ENCODE data around the gene COQ10A. TPM values are rescaled to one million over a fixed set of nuclear protein-coding genes. Genes with fewer than 3 reads are reported as not detected.
"Not testable (repeated sequence)": the region's sequence is repeated elsewhere in the genome, so short reads cannot be mapped to it uniquely, and the experiment has no call there.

Gene COQ10A
- total and polyA plus RNA-seq, 2 of the 8 experiments (the other 6 are each of a cell fraction or from before 2014, with no cell fraction given) = 21.8 to 42.9 TPM

- peak; percentile 28 for FAIRE-seq
- WGBS, 2 experiments (ENCODE audit: extremely low coverage in 1 of 2, insufficient coverage in 1 of 2, insufficient read length in 1 of 2, insufficient replicate concordance in 2 of 2, low coverage in 1 of 2, low lambda C conversion rate in 2 of 2, missing lambda C conversion rate in 1 of 2) = 96% methylated on average over 2 of the region's 2 CpGs; no CpG with 5 or more reads in 1 of the 2 experiments
- H3K14ac ChIP-seq (ENCODE audit: insufficient read length); H3K18ac ChIP-seq (ENCODE audit: extremely low read depth, low read length); H4K5ac ChIP-seq (ENCODE audit: insufficient read length, low read depth, low read length); H3K4me1 ChIP-seq (replicated peaks in 1 of 4; ENCODE audit: control insufficient read depth in 3 of 4, insufficient read depth in 4 of 4, low read length in 3 of 4); H2AK5ac ChIP-seq (ENCODE audit: low read depth, low read length); DNase-seq (ENCODE audit: low read depth in 1 of 2, low spot score in 2 of 2); H3K23me2 ChIP-seq (ENCODE audit: low read depth, low read length); H3K23ac ChIP-seq (ENCODE audit: insufficient read length); H3K9me3 ChIP-seq (ENCODE audit: insufficient read depth in 2 of 2, low read depth in 1 of 2, low read length in 1 of 2); H2BK5ac ChIP-seq (ENCODE audit: low read depth, low read length); H3K56ac ChIP-seq (replicated peaks; ENCODE audit: insufficient read length, low read depth, low read length); H3K27ac ChIP-seq (ENCODE audit: low read depth, low read length); H3K4me2 ChIP-seq (ENCODE audit: insufficient read depth in 1 of 2, low read depth in 2 of 2, low read length in 2 of 2); H2AFZ ChIP-seq (ENCODE audit: low read length); H2BK120ac ChIP-seq (replicated peaks; ENCODE audit: low read depth, low read length); H4K91ac ChIP-seq (replicated peaks; ENCODE audit: insufficient read length, low read length); H4K8ac ChIP-seq (ENCODE audit: extremely low read depth, insufficient read depth, low read length); H2BK12ac ChIP-seq (ENCODE audit: low read depth, low read length); H3K79me1 ChIP-seq (ENCODE audit: low read depth, low read length); H3K4ac ChIP-seq (replicated peaks; ENCODE audit: insufficient read length, low read depth, low read length); H3K9ac ChIP-seq (replicated peaks in 1 of 4; ENCODE audit: extremely low read depth in 1 of 4, low read depth in 3 of 4, low read length in 3 of 4); H3K79me2 ChIP-seq (ENCODE audit: control insufficient read depth in 1 of 2, insufficient read depth in 2 of 2, low read length in 2 of 2); H3K27me3 ChIP-seq (replicated peaks in 1 of 4; ENCODE audit: control insufficient read depth in 3 of 4, extremely low read depth in 1 of 4, insufficient read depth in 3 of 4, low read length in 3 of 4); H3K4me3 ChIP-seq (ENCODE audit: extremely low read depth in 1 of 4, insufficient read depth in 2 of 4, low read depth in 3 of 4, low read length in 4 of 4); H2BK15ac ChIP-seq (ENCODE audit: low read length); H2BK20ac ChIP-seq (ENCODE audit: low read length); H4K20me1 ChIP-seq (replicated peaks in 1 of 2; ENCODE audit: control insufficient read depth in 1 of 2, insufficient read depth in 2 of 2, low read length in 2 of 2): not testable (repeated sequence)
- ChIA-PET POLR2A (ENCODE audit: partially characterized antibody) (interaction anchor here (0.7 to 2.8 kb wide), 5 partner anchors 14 to 56 kb away, joined by 3 to 10 read pairs (median 4); partner anchors contain the start of genes ANKRD52 and RNF41), CTCF (ENCODE audit: partially characterized antibody) (interaction anchor here (0.6 to 4.5 kb wide), 3 partner anchors 15 to 507 kb away, joined by 3 to 26 read pairs (median 4); partner anchors contain the start of gene ANKRD52)
- H3K36me3 ChIP-seq (ENCODE audit: control insufficient read depth in 2 of 4, insufficient read depth in 4 of 4, low read length in 3 of 4) = peaks cover 12 to 62% (median 36%) of the 10 kb centered on the region in 4 experiments; a peak in 7 of 8 replicates
Observed at GRCh38 chr12:56272468-56272867, 5.7 kb downstream of the COQ10A start.
